Tibial nerve (tissue), 4 donors: Measurements from ENCODE around the gene CNKSR1. TPM values are rescaled to one million over a fixed set of nuclear protein-coding genes. Genes with fewer than 3 reads are reported as not detected.
A peak's percentile ranks its signal among the peaks of the same experiment; 100 is the strongest.

Experiments
- DNase-seq, 2 donors: peaks; one replicate each; pipeline ENCODE4 v3.0.0-alpha.2; 2019; ENCODE audit warnings: low spot score in 2 of 2
- H3K27ac ChIP-seq, 4 donors: fragments of 200-600 bp; sonication (generic) in 3 of 4; one replicate each; pipeline ENCODE4 v1.5.1; 2017 to 2019; ENCODE audit warnings: mild to moderate bottlenecking in 1 of 4
- H3K27me3 ChIP-seq, 2 donors: fragments of 200-600 bp; sonication (generic) in 1 of 2; one replicate each; pipeline versions ENCODE4 v1.5.1 to v1.6.0; 2017 to 2019
- H3K36me3 ChIP-seq, 3 donors: fragments of 200-600 bp; sonication (generic); one replicate each; pipeline ENCODE4 v1.5.1; 2018 to 2019
- H3K4me1 ChIP-seq, 4 donors: fragments of 200-600 bp; sonication (generic) in 3 of 4; one replicate each; pipeline ENCODE4 v1.5.1; 2017 to 2019
- H3K4me3 ChIP-seq, 4 donors: fragments of 200-600 bp; sonication (generic) in 3 of 4; one replicate each; pipeline ENCODE4 v1.5.1; 2017 to 2019; ENCODE audit warnings: mild to moderate bottlenecking in 1 of 4, moderate library complexity in 1 of 4
- H3K9me3 ChIP-seq, 4 donors: fragments of 200-600 bp; sonication (generic) in 3 of 4; one replicate each; pipeline ENCODE4 v1.5.1; 2017 to 2019
- EP300 ChIP-seq, 2 donors: sonication (generic); formaldehyde crosslinking; IDR thresholded peaks; one replicate each; pipeline ENCODE4 v1.6.1; 2017; ENCODE audit warnings: antibody characterized with exemption in 2 of 2, mild to moderate bottlenecking in 1 of 2
- POLR2A ChIP-seq, 2 donors: fragments of 450-650 bp; IDR thresholded peaks; one replicate each; pipeline ENCODE4 v1.6.1; 2017; ENCODE audit warnings: antibody characterized with exemption in 2 of 2, mild to moderate bottlenecking in 2 of 2, moderate library complexity in 2 of 2
- WGBS, 2 donors: methylation state at CpG; one replicate each; pipeline ENCODE4 v1.1.5; 2018; 5-methylcytosine and 5-hydroxymethylcytosine counted together
- total RNA-seq, 4 donors: library from RNA; depleted of rRNA; stranded (reverse); fragments of >200 nt; gene quantifications; one replicate each; pipeline ENCODE4 v1.1.0, GENCODE V29; 2016
- TF ChIP-seq, protein P1 (sequence below), 5 experiments: fragments of 200-600 bp in 3 of 5; fragments of 450-650 bp in 2 of 5; sonication (generic) in 3 of 5; IDR thresholded peaks; one replicate each; pipeline ENCODE4 v1.5.1; 2016 to 2019; ENCODE audit warnings: antibody characterized with exemption in 5 of 5, mild to moderate bottlenecking in 3 of 5, moderate library complexity in 2 of 5

The CNKSR1 gene
- total RNA-seq, 4 donors from 2014 or later = 2.6 to 5.7 (median 4.0) TPM; not detected in 1

DNA sequence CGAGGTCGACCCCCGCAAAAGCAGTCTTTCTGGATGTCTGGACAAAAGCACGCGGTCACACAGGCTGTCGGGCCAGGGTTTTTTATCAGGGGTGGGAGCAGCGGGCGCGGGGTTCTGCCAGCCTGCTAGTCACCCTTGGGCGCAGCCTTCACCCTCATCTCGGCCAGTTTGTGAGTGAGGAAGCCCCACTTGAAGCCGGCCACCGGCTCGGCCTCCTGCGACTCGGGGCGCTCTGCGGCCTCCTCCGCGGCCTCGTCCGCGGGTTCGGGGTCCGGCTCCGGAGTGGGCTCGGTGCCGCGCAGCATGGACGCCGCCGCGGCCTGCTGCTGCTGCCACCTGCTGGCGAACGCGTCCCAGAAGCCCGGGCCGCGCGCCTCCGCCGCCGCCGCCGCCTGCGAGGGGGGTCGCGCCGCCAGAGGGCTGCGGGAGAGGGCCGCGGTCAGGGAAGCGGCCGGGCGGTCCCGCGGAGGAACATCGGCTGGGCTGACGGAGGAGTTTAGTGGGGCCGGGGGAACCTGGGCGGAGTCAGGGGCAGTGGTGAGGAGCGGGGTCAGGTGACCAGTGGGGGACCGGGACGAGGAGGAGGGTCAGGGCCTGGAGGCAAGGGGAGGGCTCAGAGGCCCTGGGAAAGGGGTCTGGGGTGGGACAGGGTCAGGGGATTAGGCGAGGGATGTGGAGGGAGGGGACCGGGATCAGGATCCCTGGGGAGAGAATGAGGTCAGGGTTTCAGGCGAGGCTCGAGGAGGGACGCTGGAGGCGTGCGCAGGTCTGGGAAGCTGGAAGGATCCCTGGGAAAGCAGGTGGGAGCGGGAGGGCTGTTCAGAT lies 13.0 kb upstream of the CNKSR1 start:
- no peaks in the 10 kb centered on the region for H3K9me3 ChIP-seq
- 14 to 25% methylated on average over 29 to 49 of the region's 72 CpGs for WGBS, 2 donors
- TF ChIP-seq POLR2A (IDR thresholded peaks at IDR 0.05) (no peak), EP300 (IDR thresholded peaks at IDR 0.05) (no peak)
- TF ChIP-seq, protein P1, sequence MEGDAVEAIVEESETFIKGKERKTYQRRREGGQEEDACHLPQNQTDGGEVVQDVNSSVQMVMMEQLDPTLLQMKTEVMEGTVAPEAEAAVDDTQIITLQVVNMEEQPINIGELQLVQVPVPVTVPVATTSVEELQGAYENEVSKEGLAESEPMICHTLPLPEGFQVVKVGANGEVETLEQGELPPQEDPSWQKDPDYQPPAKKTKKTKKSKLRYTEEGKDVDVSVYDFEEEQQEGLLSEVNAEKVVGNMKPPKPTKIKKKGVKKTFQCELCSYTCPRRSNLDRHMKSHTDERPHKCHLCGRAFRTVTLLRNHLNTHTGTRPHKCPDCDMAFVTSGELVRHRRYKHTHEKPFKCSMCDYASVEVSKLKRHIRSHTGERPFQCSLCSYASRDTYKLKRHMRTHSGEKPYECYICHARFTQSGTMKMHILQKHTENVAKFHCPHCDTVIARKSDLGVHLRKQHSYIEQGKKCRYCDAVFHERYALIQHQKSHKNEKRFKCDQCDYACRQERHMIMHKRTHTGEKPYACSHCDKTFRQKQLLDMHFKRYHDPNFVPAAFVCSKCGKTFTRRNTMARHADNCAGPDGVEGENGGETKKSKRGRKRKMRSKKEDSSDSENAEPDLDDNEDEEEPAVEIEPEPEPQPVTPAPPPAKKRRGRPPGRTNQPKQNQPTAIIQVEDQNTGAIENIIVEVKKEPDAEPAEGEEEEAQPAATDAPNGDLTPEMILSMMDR (IDR thresholded peaks at IDR 0.05) = peak; percentile 78 to 92 (median 89)
- H3K4me1 ChIP-seq = peaks cover 0 to 38% (median 9%) of the 10 kb centered on the region in 4 donors
- no peak for DNase-seq
- H3K36me3 ChIP-seq = no peaks in the 10 kb centered on the region
- H3K27ac ChIP-seq = peak overlapping the region; percentile 20 to 82 (median 54)
- peaks cover 0 to 17% of the 10 kb centered on the region in 2 donors for H3K27me3 ChIP-seq
- peak overlapping the region; percentile 31 to 54 (median 36) for H3K4me3 ChIP-seq

DNA sequence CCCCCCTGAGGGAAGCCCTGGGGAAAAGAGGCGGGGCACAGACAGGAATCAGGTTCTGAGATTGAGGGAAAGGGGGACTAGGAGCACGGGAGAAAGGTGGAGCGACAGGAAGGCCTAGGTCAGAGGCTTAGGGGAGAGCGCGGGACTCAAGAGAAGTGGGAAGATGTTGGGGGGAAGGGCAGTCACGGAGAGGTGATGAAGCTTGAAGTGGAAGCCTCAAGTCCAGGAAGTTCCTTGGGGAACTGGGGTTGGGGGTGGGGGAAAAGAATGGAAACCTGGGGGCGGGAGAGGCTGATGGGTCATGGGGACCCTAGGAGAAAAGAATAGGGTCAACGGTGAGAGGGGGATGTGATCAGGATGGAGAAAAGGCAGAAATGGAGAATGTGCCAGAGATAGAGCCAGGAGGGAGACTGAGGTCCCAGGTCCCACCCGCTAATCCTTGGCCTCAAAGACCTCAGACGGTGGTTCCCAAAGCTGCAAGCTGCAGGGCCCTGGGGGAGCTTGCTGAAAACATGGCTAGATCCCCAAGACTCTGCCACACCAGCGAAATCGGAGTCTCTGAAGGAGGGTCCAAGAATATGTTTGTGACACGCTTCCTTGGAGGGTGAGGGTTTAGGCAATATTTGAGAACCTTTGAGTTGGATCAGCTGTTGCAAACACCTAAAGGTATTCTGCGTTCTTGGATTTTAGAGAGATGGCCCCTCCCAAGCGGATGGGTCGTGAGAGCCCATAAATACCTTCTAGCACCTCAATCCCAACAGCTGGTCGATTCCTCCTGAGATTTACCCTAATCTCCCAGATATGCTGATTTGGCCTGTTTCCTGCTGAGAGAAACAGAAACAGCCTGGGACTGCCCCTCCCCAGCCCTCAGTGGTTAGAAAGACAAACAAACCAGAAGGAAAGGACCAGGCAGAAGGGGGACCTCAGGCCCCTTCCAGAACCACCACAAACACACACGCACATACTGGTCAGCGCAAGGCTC lies 12.1 kb upstream of the CNKSR1 start:
- Histone ChIP-seq H3K36me3 (no peaks in the 10 kb centered on the region), H3K27me3 (peaks cover 0 to 8% of the 10 kb centered on the region in 2 donors), H3K9me3 (no peaks in the 10 kb centered on the region), H3K27ac (peak overlapping the region; percentile 20 to 82 (median 54)), H3K4me3 (peak overlapping the region in 2 of 4 donors; percentile 37 to 54), H3K4me1 (peaks cover 0 to 42% (median 9%) of the 10 kb centered on the region in 4 donors)
- TF ChIP-seq, protein P1 (IDR thresholded peaks at IDR 0.05) = no peak
- 61 to 71% methylated on average over 19 of the region's 19 CpGs for WGBS, 2 donors
- no peak for DNase-seq

DNA sequence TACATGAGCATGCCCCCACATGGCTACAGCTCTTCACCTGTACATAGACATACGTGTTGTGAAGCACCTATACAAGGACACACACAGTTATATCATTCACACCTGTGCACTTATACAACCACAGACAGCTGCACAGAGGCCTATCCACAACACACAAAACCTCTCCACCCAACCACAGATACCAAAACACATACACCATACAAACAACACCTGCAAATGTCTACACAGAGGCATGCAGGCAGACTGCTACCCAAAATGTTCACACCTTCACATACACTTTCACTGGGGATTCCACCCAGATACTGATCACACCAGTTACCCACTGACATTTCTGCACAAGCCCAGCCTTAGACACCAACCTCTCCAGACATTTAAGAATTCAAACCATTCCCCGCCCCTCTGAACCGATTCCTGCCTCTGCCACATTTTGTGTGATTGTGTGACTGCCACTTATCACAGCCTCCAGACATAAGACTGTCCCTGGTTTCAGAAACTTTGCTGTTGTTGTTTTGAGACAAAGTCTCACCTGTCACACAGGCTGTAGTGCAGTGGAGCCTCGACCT lies 10.5 kb upstream of the CNKSR1 start:
- Histone ChIP-seq H3K27me3 (no peaks in the 10 kb centered on the region), H3K36me3 (peaks cover 0 to 10% (median 0%) of the 10 kb centered on the region in 3 donors), H3K9me3 (no peaks in the 10 kb centered on the region), H3K27ac (no peak overlapping the region), H3K4me1 (peaks cover 0 to 42% (median 11%) of the 10 kb centered on the region in 4 donors), H3K4me3 (no peak overlapping the region)
- DNase-seq = no peak
- WGBS, 2 donors = 76 to 82% methylated on average over 4 of the region's 4 CpGs
- TF ChIP-seq, protein P1 (IDR thresholded peaks at IDR 0.05) = no peak
- TF ChIP-seq POLR2A (IDR thresholded peaks at IDR 0.05) = no peak
- no peak for TF ChIP-seq EP300 (IDR thresholded peaks at IDR 0.05)

DNA sequence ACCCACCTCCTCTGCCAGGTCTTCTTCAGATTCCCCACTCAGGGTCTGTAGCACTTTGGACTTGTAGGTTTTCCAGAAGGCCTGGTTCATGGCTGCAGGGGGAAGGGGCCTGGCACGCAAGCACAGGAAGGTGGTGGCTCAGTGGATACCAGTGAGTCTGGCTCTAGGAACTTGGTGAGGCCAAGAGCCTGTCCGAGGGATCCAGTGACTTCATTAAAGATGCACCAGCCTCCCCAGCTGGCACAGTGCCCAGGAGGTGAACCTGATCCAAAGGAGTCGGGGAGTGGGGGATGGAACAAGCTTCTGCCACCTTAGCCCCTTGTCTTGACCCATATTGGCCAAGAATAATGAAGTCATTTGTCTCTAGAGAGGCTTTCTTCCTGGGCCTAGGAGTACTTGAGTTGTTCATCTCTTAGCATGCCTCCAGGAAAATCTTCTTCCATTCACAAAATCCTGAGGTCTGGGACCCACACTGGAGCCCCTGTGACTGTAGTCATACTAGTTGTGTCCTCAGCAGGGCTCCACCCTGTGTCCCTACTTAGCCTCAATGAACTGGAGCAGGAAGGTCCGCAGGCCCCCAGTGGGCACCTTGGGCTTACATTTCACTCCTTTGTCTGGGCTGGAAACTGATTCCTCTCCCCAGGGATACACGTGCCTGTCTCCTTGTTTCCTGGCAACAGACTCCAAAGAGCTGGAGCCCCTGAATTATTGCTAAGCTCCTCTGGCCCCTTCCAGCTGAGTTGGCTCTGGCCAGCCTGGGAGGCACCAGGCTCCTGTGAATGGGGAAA lies 8.7 kb upstream of the CNKSR1 start, which contains the start of gene C1orf232:
C1orf232 (minus strand) TSS at position 554 of the 788 bp plus-strand sequence; CDS start at position 90, 464 bp downstream.
- WGBS, 2 donors = 57 to 72% methylated on average over 5 of the region's 5 CpGs
- Histone ChIP-seq H3K4me3 (peak within 1 kb of the TSS; percentile 84 to 96 (median 87)), H3K9me3 (no peaks in the 10 kb centered on the region), H3K4me1 (peaks cover 0 to 33% (median 11%) of the 10 kb centered on the region in 4 donors), H3K27ac (peak within 1 kb of the TSS; percentile 69 to 86 (median 85)), H3K27me3 (no peaks in the 10 kb centered on the region), H3K36me3 (peaks cover 0 to 18% (median 0%) of the 10 kb centered on the region in 3 donors)
- no peak for DNase-seq
- TF ChIP-seq, protein P1 (IDR thresholded peaks at IDR 0.05) = no peak
- TF ChIP-seq POLR2A (IDR thresholded peaks at IDR 0.05) (no peak), EP300 (IDR thresholded peaks at IDR 0.05) (no peak)
